Hepatic stellate cell (primary cell): ENCODE results near the gene DCTN3.

Source experiments
- DNase-seq: peaks from one replicate; pipeline ENCODE4 v3.0.0; 2011; ENCODE audit warnings: low spot score

The DCTN3 gene

DNA sequence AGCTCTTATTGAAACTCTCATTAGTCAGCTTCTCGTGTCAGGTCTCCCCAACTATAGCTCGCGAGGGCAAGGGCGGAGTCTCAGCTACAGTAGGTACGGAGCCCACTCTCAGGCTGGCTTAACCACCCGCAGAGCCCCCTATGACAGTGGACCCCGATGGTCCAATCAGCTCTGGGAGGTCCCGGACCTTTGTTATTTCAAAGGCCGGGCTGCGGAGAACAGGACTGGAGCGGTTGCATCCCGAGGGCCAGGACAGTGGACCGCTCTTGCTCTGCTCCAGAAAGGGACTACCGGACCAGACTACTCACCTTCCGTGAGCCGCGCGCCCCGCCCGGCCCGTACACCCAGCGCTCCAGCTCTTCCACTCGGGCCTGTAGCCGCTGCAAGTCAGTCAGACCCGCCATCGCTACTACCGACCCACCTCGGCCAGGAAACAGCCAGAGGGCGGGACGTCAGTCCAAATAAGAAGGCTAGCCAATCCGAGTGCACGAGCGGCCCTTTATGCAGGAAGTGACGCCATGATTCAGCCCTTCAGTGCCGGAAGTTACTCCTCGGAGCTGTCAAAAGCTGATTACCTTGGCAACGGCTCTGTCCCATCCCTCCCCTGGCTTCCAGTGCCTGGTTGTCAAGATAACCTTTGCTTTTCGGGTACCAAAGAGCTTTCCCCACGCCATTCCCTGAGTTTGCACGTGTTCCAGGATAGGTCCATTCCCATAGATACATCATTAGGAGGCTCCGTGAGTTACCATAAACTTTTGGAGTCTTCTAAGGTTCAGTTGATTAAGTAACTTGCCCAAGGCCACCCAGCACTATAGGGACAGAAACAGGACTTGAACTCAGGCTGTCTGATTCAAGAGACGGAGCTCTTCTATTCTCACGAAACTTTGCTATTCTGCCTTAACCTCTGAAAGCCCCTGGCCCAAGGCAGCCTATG lies at the start of gene DCTN3:
Gene DCTN3 (minus strand): TSS at position 435 of the 934 bp plus-strand sequence. CDS start 31 bp downstream, at position 404.
- DNase-seq: peak; percentile 99

DNA sequence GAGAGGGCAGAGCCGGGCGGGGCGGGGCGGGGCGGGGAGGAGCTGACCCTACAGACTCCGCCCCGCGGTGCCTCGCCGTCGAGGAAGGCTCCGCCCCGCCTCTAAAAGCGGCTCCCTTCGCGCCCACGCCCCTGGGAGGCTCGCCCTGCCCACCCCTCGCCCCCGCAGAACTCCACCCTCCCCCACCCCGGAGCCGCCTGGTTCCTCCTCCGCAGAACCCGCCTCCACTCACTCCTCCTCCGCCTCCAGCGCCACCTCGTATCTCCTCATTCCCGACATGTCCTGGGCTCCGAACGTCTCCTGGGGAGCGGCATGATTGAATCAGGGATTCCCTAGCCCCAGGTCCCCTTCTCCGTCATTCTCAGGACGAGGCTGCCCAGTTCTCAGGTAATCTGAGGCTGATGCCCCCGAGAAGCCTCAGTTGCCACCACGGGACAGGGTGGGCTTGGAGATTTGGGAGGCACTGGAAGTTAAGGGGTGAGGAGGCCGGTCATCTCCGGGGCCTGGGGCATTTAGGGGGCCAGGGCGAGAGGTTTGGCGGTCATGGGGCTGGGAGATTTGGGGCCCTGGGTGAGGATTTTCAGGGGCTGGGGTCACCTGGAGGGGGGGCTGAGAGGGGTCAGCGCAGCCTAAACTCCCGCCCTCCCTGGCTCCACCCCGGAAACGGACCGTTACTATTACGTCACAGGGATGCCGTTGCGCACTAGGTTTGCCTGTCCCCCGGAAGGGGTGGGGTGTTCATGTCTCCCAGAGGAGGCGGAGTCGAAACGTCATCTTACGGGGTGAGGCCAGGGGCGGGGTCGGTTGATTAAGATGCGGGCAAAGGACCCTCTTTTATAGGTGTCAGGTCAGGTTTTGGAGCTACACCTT lies 45.3 kb upstream of the DCTN3 start:
- DNase-seq: peak; percentile 97

DNA sequence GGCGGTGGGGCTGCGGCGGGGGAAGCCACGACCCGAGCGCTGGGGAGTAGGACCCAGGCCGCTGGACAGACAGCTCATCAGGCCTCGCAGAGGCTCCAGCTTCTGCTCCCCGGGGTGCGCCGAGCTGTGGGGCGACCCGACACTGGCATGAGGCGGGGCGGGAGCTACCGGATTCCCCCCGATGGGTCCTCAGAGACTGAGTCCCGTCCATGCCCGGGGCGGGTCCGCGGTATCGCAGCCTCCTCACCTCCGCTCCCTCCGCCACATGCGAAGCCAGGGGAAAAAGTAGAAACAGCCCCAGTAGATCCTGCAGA lies 44.7 kb upstream of the DCTN3 start:
- no peak for DNase-seq

DNA sequence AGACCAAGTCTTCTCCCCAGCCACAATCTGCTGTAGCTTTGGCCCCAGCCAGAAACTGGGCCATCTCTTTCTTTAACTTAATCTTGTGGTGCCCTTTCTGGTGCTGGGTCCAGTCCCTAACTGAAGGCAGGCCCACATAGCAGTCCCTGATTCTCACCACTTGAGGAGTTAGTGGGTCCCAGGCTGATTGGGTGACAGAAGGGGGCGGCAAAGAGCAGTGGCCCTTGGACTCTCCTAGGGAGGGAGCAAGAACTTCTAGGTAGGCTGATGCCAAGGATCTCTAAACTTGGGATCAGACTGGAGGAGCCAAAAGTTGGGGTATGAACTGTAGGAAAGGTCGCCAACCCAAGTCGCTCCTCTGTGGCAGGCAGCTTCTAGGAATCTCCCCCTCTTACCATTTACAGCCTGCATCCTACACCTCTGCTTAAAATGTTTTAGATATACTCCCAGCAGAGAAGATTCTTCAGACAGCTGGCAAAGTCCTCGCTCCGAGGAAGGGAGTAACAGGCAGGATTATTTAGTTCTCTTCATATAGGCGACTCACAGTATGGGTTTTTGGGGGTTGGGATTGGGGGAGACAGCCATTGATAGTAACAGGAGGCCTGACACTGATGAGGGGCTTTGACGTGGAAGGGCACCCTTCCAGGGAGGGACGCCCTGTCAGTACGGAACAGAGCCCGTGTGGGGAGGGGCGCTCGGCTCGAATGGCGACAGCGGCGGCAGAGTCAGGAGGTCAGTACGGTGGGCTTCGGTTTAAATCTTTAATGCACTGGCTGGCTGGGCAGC lies 44.2 kb upstream of the DCTN3 start:
- peak; percentile 81 for DNase-seq

DNA sequence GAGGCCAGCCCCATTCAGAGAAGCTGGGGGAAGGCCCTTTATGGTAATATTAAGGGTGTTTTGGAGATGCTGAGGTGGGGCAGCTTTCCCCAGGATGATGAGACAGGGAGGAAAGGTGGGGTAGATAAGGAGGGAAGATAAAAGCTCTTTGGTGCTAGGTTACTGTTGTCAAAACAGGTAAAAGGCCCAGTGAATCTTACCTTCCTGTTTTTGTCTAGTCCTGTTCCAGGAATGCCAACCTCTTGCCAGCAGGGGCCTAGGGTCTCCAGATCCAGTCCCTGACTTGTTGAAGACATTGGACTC lies 43.0 kb upstream of the DCTN3 start:
- DNase-seq: no peak

GRCh38 chr9:34662526-34663302 lies 42.4 kb upstream of the DCTN3 start, which contains the start of gene CCL27:
Gene CCL27 (minus strand): TSS chr9:34662657. CDS start chr9:34662633, 24 bp downstream.
- no peak for DNase-seq

GRCh38 chr9:34659592-34660253 lies 39.4 kb upstream of the DCTN3 start:
- no peak for DNase-seq

DNA sequence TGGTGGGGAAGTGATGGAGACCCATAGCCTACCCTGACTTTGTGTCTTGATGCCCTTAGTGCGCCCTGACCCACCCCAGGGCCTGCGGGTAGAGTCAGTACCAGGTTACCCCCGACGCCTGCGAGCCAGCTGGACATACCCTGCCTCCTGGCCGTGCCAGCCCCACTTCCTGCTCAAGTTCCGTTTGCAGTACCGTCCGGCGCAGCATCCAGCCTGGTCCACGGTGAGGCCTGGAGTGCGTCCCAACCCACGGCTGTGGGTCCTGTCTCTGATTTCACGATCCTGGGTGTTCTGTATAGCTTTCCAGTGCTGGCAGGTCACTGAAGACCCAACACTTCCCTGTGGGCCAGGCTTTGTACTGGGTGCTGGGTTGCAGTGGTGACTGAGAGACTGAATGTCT lies 38.2 kb upstream of the DCTN3 start:
- no peak for DNase-seq

DNA sequence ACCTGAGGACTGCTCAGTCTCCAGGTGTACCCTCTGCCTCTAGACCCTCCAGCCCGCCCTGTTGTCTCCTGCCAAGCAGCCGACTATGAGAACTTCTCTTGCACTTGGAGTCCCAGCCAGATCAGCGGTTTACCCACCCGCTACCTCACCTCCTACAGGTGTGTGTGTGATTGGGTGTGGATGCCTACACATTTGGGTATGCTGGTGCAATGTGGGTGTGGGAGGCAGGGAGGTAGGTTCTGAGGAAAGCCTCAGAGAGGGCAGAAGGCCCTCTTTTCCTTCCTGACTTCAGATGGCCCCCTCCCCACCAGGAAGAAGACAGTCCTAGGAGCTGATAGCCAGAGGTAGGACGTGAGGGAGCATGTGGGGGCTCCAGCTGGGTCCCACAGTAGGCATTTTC lies 36.7 kb upstream of the DCTN3 start:
- no peak for DNase-seq

- no peak for DNase-seq
These were observed 35.1 kb upstream of the DCTN3 start for GRCh38 chr9:34655394-34655793.

- no peak for DNase-seq
These were observed 34.2 kb upstream of the DCTN3 start for GRCh38 chr9:34654323-34655051.

DNA sequence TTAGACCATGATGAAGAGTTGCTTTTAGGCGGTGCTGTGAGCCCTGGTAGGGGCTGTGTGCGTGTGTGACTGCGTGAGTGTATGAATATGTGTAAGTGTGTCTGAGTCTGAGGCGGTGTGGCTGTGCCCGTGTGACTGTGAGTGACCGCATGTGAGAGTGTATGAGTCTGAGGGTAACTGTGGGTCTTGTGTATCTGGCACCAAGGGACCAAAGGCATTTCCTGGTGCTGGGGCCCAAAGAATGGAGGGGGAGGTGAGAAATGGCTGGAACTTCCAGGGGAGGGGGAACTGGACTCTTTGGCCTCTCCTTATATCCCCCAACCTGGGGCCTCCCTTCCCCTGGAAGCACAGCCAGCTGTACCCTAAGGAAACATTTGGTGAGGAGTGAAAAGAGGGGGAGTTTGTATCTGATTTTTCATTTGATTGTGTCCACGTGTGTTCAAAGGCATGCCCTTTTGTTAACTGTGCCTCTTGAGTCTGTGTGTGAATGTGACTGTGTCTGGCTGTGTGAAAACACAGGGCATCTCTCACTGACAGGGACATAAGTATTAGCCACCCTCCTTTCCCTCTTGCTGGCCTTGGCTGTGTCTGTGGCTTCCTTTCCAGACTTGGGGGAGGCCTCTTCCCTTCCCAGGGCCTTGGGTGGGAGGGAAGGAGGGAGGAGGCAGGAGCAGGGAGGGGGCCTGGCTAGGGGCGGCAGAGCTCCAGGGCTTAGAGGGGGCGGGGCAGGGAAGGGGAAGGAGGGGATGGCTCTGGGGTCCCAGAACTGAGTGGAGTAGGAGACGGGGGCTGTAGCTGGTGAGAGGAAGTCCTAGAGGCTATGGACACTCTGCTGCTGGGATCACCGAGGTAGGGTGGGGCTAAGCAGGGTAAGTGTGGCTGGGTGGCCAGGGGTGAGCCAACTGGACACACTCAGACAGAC lies 33.1 kb upstream of the DCTN3 start:
- no peak for DNase-seq

DNA sequence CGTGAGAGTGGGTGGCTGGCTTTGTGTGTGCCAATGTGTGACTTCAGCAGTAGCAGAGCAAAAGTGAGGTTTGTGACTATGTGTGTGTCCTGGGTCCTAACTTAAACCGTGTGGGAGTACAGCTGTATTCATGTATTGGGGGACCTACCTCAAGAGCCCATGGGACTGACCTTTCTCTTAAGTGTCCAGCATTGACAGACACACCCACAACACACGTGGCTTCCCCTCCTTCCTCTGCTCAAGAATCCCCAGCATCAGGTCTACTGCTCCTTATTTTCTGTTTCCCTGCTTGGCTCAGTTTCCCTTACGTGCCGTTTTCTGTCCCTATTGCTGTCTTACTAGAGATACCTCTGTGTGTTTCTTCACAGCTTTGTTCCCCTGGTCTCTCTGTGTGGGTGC lies 32.3 kb upstream of the DCTN3 start:
- DNase-seq: no peak

- peak; percentile 98 for DNase-seq
These were observed 31.7 kb upstream of the DCTN3 start, which contains the start of gene IL11RA for GRCh38 chr9:34651876-34652601. Gene IL11RA (plus strand): TSS chr9:34652185. CDS start chr9:34655218, 3,033 bp downstream.

DNA sequence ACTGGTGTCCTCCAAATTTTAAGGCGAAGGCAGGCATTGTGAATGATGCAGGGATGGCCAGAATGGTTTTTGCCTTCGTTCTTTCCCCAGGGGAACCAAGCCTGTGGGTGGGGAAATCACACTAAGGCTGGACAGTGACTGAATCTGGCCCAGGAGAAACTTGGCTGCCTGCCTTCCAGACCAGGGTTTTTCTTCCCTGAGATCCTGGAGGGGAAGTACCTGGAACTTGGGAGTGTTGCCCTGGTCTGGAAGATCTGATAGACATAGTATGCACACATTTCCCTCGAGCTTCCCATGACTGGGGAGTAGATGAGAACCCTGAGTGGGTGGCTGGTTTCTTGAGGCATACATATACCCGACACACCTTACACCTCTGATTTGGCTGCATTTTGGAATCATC lies 31.0 kb upstream of the DCTN3 start:
- peak; percentile 62 for DNase-seq

- DNase-seq: no peak
These were observed 30.5 kb upstream of the DCTN3 start for GRCh38 chr9:34650816-34651215.

- DNase-seq: no peak
These were observed 28.4 kb upstream of the DCTN3 start for GRCh38 chr9:34648673-34649072.

GRCh38 chr9:34647651-34648050 lies 27.4 kb upstream of the DCTN3 start:
- no peak for DNase-seq

GRCh38 chr9:34647084-34647403 lies 26.7 kb upstream of the DCTN3 start:
- no peak for DNase-seq
